Lung (tissue), 12 donors: ENCODE results near the gene CLIC5. TPM values are rescaled to one million over a fixed set of nuclear protein-coding genes. Genes with fewer than 3 reads are reported as not detected.
"Not testable (repeated sequence)": the region's sequence is repeated elsewhere in the genome, so short reads cannot be mapped to it uniquely, and the experiment has no call there.

ENCODE experiments used
- ATAC-seq: fragments of 200-7000 bp; cut with Tn5 transposase; one replicate; pipeline ENCODE4 v1.9.1; 2020; ENCODE audit warnings: moderate number of reproducible peaks; ENCODE audit not compliant: insufficient read depth, low FRiP score
- DNase-seq, 3 donors: peaks; one replicate each; pipeline ENCODE4 v3.0.0-alpha.2; 2013 to 2017
- H3K27ac ChIP-seq, 2 donors: one replicate each; pipeline ENCODE4 v1.5.1; 2013; ENCODE audit warnings: mild to moderate bottlenecking in 2 of 2, moderate library complexity in 2 of 2, control low read depth in 1 of 2, inconsistent platforms in 1 of 2, low read depth in 1 of 2, low read length in 1 of 2
- H3K27me3 ChIP-seq, 3 donors: one replicate each; pipeline ENCODE4 v1.5.1; 2013; ENCODE audit warnings: low read length in 2 of 3; ENCODE audit not compliant: control insufficient read depth in 3 of 3, insufficient read depth in 3 of 3
- H3K36me3 ChIP-seq, 4 donors: one replicate each; pipeline ENCODE4 v1.5.1; 2013; ENCODE audit warnings: low read length in 4 of 4, mild to moderate bottlenecking in 1 of 4, moderate library complexity in 1 of 4; ENCODE audit not compliant: control insufficient read depth in 4 of 4, insufficient read depth in 4 of 4
- H3K4me1 ChIP-seq, 5 donors: one replicate each; pipeline ENCODE4 v1.5.1; 2013; ENCODE audit warnings: low read length in 5 of 5, mild to moderate bottlenecking in 2 of 5, moderate library complexity in 1 of 5; ENCODE audit not compliant: control insufficient read depth in 5 of 5, insufficient read depth in 5 of 5
- H3K4me3 ChIP-seq: one replicate; pipeline ENCODE4 v1.5.1; 2013; ENCODE audit warnings: mild to moderate bottlenecking, control low read depth, moderate library complexity
- H3K9ac ChIP-seq, 2 donors: one replicate each; pipeline ENCODE4 v1.5.1; 2013; ENCODE audit warnings: low read length in 2 of 2, control low read depth in 1 of 2; ENCODE audit not compliant: insufficient read depth in 1 of 2
- H3K9me3 ChIP-seq, 4 donors: one replicate each; pipeline ENCODE4 v1.5.1; 2013; ENCODE audit warnings: low read length in 3 of 4, mild to moderate bottlenecking in 1 of 4, moderate library complexity in 1 of 4; ENCODE audit not compliant: control insufficient read depth in 4 of 4, insufficient read depth in 3 of 4
- CTCF ChIP-seq: IDR thresholded peaks from 2 replicates; pipeline ENCODE4 v1.5.1; 2012; ENCODE audit warnings: mild to moderate bottlenecking; ENCODE audit errors: control extremely low read depth, extremely low read depth
- WGBS, 2 donors: extraction: QIAGEN DNeasy Blood & Tissue Kit; methylation state at CpG; one replicate each; pipeline ENCODE4 v1.1.7; 2013; 5-methylcytosine and 5-hydroxymethylcytosine counted together
- polyA plus RNA-seq, 2 donors: library from polyadenylated mRNA; stranded (reverse); fragments of 200-250 nt; gene quantifications; one replicate each; pipeline ENCODE4 v1.2.1, GENCODE V29; 2013
- total RNA-seq, 2 donors: library from RNA; depleted of rRNA in 1 of 2; stranded (reverse); fragments of >200 nt in 1 of 2; gene quantifications; one replicate each; pipeline ENCODE4 v1.2.1, GENCODE V29; 2014 to 2021
- donor health status: control.
- donor health status: control.
- donor health status: Bipolar disorder and iron deficiency.
- donor health status: healthy.
- donor health status: DM: yes; HTN: yes; CAD: no.

Gene CLIC5
- total and polyA plus RNA-seq, 4 donors: 14.8 to 92.3 (median 40.7) TPM

GRCh38 chr6:45929421-45930361, 86.0 kb downstream of the CLIC5 start:
- ATAC-seq (no peak), DNase-seq (no peak)

GRCh38 chr6:45928721-45929305, 86.8 kb downstream of the CLIC5 start:
- Histone ChIP-seq H3K27me3 (no peaks in the 10 kb centered on the region), H3K27ac (no peak overlapping the region), H3K4me3 (no peak overlapping the region), H3K9me3 (no peaks in the 10 kb centered on the region), H3K36me3 (peaks cover 0 to 1% (median 0%) of the 10 kb centered on the region in 4 donors), H3K9ac (no peak overlapping the region), H3K4me1 (peaks cover 0 to 6% (median 0%) of the 10 kb centered on the region in 5 donors)
- WGBS, 2 donors: 90 to 93% methylated on average over 11 of the region's 11 CpGs
- no peak for TF ChIP-seq CTCF
- ATAC-seq: no peak
- no peak for DNase-seq

More at GRCh38 chr6:45929421-45930361, 86.0 kb downstream of the CLIC5 start:
- Histone ChIP-seq H3K9me3 (no peaks in the 10 kb centered on the region), H3K36me3 (peaks cover 0 to 1% (median 0%) of the 10 kb centered on the region in 4 donors), H3K4me3 (no peak overlapping the region), H3K27me3 (no peaks in the 10 kb centered on the region), H3K4me1 (peaks cover 0 to 6% (median 0%) of the 10 kb centered on the region in 5 donors), H3K9ac (no peak overlapping the region), H3K27ac (no peak overlapping the region)
- WGBS, 2 donors: 64 to 72% methylated on average over 17 of the region's 17 CpGs
- TF ChIP-seq CTCF: no peak

GRCh38 chr6:45927421-45928320, 88.0 kb downstream of the CLIC5 start:
- Histone ChIP-seq H3K4me3 (no peak overlapping the region), H3K4me1 (peaks cover 0 to 11% (median 0%) of the 10 kb centered on the region in 5 donors), H3K9me3 (no peaks in the 10 kb centered on the region), H3K27me3 (no peaks in the 10 kb centered on the region), H3K27ac (no peak overlapping the region), H3K9ac (no peak overlapping the region), H3K36me3 (no peaks in the 10 kb centered on the region)
- no peak for TF ChIP-seq CTCF
- 87% methylated on average over 9 of the region's 9 CpGs for WGBS, 2 donors
- DNase-seq (peak in 1 of 3 donors; percentile 21), ATAC-seq (no peak)

GRCh38 chr6:45926423-45926822, 89.2 kb downstream of the CLIC5 start:
- WGBS, 2 donors: 92 to 95% methylated on average over 8 of the region's 8 CpGs
- H3K36me3 ChIP-seq, H3K9ac ChIP-seq, H3K4me3 ChIP-seq, DNase-seq, H3K9me3 ChIP-seq, ATAC-seq, H3K27me3 ChIP-seq, H3K27ac ChIP-seq: not testable (repeated sequence)
- peaks cover 0 to 22% (median 0%) of the 10 kb centered on the region in 5 donors for H3K4me1 ChIP-seq
